NCI-H2029 treated with DMSO at 0.1 percent for 48 hours (cell line): ENCODE measurements around the gene CATSPERE.
A peak's percentile ranks its signal among the peaks of the same experiment; 100 is the strongest.
"Not testable (repeated sequence)": the region's sequence is repeated elsewhere in the genome, so short reads cannot be mapped to it uniquely, and the experiment has no call there.

Experiments used
- DNase-seq: peaks from one replicate; lab custom pipeline; 2025; lab: John Stamatoyannopoulos, UW

The CATSPERE gene

DNA sequence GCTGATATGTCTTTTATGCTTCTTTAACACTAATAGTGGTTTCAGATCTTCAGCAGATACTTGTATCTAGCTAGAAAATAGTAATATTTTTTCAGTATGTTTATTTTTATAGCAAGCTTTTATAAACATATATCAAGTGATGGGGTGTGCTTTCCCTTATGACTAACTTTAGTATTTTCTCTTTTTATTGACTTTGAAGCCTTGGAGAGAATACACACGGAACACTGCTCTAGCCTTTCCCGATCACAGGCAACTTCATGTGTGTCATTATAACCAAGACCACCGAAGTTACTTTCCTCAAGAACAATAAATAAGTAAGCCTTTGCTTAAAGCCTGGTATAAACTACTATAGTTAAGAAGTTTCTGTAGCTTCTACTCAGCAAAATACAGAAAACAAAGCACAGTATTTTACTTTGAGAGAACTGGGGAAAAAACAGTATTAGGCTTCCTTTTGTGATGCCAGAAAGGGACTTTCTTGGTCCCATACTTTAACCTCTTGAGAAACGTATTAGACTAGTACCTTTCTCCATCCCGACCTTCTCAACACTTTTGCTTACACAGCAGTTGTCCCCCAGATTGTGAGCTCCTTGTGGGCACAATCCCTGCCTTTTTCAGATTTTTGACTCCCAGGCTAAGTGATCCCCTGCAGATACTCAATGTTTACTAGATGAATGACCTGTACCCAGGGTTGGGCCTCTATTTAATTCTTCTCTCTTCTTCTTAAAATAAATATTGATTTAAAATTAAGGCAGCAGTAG is 12.6 kb upstream of the CATSPERE start:
- no peak for DNase-seq

DNA sequence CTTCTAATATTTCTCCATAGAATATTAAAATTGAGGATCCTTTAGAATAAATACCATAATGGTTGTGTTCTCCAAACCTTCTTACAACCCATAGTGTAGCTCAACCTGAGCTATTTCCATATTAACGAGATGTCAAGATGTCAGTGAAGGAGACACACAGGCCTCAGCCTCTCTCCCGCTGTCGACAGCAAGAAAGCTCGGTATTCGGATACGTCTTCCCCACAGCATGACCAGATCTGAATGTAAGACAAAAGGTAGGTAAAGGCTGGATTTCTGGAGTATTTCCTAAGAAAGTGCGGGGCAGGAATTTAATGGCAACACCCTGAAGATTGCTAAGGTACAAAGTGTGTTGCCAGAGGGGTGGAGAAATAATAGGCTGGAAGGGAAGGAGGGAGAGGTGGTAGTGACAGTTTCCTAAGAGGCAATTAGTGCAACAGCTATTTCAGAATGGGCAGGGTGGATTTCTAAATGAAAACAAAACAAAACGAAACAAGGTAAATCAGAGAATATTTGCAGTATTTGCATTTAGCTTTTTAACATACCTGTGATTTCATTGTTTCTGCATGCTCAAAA is 11.1 kb upstream of the CATSPERE start:
- no peak for DNase-seq

DNA sequence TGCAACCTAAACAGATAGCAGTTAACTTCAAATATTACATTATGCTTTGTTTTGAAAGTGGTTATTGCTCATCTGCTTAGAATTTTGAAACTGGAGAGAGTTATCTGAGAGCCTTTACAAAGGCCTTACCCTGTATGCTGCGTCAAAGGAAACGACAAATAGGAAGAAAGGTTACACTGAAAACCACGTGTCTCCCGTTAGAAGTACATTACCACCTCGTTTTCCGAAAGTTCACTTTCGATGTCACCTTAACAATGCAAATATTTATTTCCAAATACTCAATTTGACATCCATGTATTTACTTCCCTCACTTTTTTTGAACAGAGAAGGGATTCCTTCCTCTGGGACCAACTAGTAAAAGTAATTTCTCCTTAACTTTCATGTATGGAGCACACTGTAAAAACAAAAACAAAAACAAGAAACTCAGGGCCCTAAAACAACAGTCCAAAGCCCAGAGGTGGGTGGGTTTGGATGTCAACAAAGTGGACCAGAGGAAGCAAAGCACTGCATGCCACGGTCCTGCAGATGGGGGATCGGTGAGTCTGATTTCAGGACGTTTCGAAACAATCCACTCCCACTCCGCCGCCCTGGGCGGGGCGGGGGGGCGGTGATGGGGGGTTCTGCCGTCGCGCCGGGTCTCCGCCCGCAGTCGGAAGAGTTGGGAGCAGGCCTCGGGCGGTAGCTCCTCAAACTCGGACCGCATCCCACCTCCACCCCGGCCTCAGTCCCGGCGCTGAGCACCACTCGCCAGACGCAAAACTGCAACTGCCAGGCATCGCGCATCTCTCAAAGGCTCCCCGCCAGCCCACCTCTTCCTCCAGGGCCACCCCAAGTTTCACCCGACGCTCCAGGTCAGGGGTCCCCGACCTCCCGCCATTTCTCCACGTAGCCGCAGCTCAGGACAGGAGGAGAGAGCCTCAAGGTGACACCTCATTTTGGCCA is 10.2 kb upstream of the CATSPERE start:
- no peak for DNase-seq

DNA sequence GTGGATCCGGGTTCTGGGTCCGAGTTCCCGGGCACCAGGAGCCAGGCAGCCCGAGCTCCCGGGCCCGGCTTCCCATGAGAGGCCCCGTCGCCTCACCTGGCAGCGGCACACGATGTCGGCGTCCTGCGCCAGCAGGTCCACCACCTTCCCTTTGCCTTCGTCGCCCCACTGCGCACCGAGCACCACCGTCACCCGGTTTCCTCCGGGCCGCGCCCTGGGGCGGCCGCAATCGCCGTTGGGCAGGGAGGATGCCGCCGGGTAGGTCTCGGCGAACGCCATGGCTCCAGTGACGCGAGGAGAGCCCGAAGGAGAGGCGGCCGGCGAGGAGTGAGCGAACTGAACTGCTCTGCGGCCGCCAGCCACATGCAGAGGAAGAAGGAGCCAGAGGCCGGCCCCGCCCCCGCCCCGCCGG is 9.5 kb upstream of the CATSPERE start, which contains the start of gene ADSS2:
ADSS2 (minus strand) TSS at position 371 of the 412 bp plus-strand sequence; CDS start at position 279, 92 bp downstream.
- DNase-seq: no peak

DNA sequence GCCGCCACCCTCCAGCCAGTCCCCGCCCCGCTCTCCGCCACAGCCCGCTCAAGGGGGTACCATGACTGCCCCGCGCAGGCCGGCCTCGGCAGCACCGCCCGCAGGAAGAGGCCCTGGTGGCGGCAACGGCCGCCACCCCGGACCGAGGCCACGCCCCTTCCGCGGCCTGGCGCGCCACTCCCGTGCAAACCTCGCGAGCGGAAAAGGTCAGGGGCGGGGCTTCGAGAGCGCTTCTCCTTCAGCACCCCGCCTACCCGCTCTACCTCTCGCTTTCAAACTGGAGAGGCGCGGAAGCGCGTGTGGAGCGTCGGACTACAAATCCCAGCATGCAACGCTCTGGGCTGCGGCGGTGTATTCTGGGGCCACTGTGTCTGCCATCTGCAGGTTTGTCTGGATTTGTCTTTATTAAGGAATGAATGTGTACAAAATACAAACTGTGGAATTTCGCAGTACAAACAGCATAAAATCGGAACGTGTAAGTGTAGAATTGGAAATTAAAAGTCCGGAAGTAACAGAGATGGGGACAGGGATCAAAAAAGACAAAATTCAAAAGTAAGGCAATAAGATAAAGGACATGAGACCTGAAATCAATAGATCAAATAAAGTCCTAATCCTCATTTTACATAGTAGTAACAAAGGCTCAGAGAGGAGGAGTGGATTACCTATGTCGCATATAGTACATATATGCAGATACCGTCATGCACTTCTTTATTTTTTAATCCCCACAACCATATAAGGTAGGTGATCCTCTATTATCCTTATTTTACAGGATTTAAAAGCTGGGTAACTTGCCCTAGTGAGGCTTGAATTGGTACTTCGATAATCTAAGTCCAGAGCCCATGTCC is 8.9 kb upstream of the CATSPERE start:
- DNase-seq: peak; percentile 93

DNA sequence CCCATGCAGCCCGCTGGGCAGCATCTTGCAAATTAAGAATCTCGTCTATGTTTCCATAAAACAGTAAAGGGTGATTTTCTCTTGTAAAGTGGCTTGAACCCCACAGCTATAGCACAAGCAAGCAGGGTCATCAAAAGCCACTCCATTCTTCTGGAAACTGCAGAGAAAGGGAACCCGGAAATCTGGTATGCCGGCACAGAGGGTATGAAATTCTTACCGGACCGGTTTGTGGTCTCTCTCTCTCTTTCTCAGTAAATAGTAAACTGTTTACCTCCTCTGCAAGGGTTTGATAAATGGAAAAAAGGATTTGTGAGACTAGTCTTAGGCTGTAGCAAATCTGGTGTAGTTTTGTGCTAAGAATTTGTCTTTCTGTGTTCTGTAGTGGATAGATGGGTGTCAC is 6.7 kb upstream of the CATSPERE start:
- no peak for DNase-seq

DNA sequence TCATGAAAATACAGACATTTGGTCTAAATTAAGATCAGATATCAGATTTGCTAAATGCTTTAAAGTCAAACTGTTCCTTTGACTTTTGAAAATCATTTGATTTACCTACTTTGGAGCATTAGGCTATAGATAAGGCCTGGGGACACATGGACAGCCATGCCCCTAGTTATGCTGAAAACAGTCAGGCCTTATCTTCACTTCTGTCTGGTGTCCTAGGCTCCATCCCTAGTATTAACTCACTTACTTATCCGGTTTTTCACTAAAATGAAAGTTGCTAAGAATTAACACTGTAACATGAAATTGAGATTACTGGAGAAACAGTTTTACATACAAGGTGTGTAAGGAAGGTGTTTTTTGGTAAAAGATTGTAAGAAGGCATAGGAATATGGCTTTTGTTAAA is 4.5 kb upstream of the CATSPERE start:
- no peak for DNase-seq

DNA sequence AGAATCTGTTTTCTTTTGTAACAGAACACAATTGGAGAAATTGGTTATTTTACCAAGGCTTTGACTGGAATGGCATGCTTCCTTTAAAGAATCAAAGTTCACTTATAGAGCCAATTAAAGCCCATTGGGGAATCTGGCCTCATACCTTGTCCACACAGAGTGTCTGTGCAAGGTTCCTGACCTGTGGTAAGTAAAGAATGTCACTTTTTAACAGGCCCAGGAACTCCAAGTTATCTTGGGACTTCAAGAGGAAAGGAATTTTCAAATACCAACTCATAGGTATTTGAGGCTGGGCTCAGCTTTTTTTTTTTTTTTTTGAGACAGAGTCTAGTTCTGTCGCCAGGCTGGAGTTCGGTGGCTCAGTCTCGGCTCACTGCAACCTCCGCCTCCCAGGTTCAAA is 2.3 kb upstream of the CATSPERE start:
- no peak for DNase-seq

DNA sequence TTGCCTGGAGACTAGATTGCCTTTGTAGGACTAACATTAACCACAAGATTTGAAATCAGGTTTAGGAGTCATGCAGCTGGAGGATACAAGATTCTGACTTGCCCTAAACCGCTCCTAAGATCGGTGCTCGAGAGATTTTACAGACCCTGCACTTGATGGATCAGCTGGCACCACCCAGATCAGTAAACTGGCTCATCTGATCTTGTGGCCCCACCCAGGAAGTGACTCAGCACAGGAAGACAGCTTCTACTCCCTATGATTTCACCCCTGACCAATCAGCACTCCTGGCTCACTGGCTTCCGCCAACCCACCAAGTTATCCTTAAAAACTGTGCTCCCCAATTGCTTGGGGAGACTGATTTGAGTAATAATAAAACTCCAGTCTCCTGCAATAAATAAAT is 876 bp upstream of the CATSPERE start:
- DNase-seq: no peak

DNA sequence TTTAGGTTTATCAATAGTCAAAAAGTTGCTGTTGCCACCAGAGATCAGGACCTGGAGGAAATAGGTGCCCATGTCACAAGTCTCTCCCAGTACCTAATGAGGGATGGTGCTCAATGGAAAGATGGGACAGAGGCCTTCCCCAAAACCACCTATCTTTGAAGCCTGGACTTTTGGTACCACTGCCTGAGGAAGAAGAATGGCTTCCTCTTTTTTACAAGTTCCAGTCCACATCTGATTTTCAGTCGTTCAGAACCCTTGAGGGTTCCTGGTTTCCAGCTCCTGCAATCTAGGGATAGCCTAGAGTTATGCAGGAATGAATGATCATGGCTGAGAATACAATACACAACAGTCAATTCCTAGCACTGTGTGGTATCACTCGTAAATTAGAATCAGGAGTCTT is 5.7 kb downstream of the CATSPERE start:
- DNase-seq: no peak

DNA sequence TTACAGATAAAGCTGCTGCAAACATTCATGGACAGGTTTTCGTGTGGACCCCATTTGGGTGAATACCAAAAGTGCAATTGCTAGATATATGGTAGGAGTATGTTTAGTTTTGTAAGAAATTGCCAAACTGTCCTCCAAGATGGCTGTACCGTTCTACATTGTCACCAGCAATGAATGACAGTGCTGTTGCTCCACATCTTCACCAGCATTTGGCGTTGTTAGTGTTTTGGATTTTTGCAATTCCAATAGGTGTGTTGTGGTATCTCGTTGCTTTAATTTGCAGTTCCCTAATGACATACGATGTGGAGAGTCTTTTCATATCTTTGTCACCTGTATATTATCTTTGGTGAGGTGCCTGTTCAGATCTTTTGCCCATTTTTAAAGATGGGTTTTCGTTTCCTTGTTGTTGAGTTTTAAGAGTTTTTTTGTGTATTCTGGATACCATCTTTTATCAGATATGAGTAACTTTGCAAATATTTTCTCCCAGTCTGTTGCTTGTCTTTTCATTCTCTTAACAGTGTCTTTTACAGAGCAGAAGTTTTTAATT is 12.1 kb downstream of the CATSPERE start:
- no peak for DNase-seq

DNA sequence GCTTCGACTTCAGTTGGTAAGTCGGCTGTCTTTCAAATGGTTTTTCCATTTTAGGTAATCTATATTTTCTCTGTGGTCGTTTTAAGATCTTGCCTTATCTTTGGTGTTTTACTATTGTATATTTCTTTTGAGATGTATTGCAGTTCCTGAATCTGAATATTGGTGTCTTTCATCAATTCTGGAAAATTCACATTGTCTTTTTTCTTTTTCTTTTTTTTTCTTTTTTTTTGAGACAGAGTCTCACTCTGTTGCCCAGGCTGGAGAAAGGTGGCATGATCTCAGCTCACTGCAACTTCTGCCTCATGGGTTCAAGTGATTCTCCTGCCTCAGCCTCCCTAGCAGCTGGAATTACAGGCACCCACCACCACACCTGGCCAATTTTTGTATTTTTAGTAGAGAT is 23.9 kb downstream of the CATSPERE start:
- DNase-seq: not testable (repeated sequence)

DNA sequence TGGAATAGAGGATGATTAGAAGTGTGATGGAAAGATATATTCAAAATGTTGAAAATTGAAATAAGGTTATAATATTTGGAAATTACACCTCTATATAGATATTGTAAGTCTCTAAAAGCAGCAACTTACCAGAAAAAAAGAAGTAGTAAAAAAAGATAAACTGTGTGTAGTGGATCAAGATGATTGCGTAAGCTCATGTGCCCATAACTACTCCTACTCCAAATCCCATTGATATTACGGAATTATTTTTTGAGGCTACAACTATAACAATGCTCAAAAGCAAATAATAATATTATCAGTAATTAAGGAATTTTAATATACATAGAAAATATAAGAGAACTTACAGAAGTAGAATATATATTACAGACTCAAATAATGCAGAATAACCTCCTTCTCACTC is 33.6 kb downstream of the CATSPERE start:
- DNase-seq: no peak

DNA sequence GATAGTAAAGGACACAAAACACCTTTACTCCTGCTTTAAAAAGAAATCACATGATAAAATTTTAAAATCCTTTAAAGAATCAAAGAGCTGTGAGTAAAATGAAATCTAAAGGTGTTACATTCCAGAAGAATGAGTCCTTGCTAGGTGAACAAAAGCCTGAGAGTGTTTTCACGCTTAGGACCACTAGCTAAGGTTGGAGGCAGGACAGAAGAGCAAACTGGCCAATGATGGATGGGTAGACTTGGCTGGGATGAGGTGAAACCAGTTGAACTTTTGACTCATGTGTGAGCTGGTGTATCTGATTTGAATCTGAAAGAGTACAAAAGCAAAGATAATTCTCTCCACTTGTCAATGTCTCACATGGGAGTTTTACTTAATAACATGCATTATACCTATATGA is 35.1 kb downstream of the CATSPERE start:
- DNase-seq: no peak

DNA sequence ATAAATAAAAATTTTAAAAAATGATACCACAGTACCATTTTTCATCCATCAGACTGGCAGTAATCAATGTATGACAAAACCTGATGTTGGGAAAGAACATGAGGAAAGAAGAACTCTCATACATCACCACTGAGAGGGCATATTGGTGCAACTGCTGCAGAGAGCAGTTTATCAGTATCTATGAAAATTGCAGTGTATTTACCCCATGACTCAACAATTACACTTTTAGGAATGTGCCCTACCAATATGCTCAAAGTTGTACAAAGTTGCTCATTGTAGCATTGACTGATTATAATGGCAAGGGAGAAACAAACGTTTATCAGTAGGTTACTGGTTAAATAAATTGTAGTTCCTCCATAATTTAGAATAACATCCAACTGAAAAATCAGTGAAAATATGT is 36.7 kb downstream of the CATSPERE start:
- no peak for DNase-seq

DNA sequence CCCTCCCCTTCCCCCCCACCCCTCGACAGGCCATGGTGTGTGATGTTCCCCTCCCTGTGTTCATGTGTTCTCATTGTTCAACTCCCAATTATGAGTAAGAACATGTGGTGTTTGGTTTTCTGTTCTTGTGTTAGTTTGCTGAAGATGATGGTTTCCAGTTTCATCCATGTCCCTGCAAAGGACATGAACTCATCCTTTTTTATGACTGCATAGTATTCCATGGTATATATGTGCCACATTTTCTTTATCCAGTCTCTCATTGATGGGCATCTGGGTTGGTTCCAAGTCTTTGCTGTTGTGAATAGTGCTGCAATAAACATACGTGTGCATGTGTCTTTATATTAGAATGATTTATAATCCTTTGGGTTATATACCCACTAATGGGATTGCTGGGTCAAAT is 38.4 kb downstream of the CATSPERE start:
- DNase-seq: not testable (repeated sequence)

DNA sequence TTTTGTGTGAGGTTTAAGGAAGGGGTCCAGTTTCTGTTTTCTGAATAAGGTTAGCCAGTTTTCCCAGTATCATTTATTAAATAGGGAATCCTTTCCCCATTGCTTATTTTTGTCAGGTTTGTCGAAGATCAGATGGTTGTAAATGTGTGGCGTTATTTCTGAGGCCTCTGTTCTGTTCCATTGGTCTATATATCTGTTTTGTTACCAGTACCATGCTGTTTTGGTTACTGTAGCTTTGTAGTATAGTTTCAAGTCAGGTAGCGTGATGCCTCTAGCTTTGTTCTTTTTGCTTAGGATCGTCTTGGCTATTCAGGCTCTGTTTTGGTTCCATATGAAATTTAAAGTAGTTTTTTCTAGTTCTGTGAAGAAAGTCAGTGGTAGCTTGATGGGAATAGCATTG is 39.4 kb downstream of the CATSPERE start:
- DNase-seq: not testable (repeated sequence)

DNA sequence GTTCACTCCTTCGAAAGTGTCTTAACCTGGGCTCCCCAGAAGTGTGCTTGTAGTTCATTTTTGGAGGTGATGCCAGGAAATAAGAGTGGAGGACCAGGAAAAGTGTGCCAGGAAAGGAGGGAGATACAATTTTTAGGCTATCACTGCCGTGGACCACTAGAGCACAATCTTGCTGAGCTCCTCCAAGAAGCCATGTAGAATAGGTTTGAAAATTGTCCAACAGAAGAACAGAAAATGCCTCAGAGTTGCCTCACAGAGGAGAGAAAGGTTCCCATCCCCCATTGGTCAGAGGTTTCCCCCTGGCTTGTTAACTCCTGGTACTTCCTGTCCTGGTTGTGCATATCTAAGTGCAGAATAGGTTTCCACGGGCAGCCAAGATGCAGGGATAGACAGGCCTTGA is 41.6 kb downstream of the CATSPERE start:
- no peak for DNase-seq

DNA sequence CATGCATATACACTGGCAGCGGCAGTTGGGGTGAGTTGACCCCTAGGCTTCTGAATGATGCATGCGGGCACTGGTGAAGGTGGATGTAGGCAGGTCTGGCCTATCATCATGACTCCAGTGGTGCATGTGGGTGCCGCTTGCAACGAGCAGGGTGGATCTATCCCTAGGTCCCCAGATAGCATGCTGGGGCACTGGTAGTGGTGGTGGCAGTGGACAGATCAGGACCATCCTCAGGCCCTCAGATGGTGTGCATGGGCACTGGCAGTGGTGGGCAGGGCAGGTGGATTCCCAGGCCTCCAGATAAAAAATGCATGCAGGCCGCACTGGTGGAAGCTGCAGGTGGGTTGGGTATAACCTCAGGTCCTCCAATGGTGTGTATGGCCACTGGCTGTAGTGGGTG is 52.4 kb downstream of the CATSPERE start:
- no peak for DNase-seq

DNA sequence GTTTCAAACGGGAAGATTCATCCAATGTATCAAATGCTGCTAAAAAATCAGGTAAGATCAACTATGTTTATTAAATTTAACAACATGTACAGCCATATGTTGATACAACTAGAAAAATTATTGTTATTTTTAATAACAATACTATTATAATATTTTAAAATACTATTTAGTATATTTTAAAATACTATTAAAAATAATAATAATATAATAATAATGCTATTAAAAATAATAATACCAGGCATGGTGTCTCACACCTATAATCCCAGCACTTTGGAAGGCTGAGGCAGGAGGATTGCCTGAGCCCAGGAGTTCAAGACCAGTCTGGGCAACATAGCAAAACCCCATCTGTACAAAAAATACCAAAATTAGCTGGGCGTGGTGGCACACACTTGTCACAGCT is 54.6 kb downstream of the CATSPERE start:
- no peak for DNase-seq

DNA sequence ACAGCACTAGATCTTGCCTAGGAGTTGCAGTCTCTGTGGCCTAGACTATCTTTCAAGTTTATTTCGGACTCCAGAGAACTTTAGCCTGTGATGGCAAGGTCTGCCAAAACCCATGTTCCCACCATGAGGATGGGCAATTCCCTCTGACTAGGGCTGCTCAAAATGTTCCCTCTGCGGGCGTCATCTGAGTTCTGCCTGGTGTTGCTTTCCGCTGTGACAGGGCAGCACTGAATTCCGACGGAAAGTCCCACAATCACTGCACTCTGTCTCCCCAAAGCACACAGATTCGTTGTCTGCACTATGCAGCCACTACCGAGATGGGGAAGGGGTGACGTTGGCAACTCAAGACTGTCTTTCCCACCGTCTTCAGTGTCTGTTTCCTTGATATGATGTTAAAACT is 75.2 kb downstream of the CATSPERE start:
- no peak for DNase-seq

DNA sequence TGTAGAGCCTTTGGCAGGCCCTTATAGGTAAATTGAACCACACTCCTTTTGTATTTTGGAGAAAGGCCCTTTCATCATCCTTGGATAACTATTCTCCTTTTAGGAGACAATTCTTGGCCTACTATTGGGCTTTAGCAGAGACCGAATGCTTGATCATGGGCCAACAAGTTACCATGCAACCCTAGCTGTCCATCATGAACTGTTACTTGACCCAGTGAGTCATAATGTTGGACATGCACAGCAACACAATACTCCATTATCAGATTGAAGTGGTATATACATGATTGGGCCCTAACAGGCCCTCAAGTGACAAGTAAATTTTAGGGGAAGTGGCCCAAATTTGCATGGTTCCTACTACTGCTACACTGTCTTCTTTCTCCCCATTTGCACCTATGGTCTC is 84.4 kb downstream of the CATSPERE start:
- DNase-seq: no peak
